Spleen (tissue), 11 donors: ENCODE measurements around the gene F2RL3. TPM values are rescaled to one million over a fixed set of nuclear protein-coding genes. Genes with fewer than 3 reads are reported as not detected.
A peak's percentile ranks its signal among the peaks of the same experiment; 100 is the strongest.

Experiments used
- DNase-seq: peaks from one replicate; pipeline ENCODE4 v3.0.0-alpha.2; 2020
- H3K27ac ChIP-seq, 8 donors: fragments of 200-600 bp; sonication (generic) in 7 of 8; 1 replicate in 4 of 8; 2 replicates in 4 of 8; pipeline versions ENCODE4 v1.5.0 to v1.8.0; 2016 to 2021; ENCODE audit warnings: inconsistent platforms in 4 of 8, mild to moderate bottlenecking in 4 of 8, moderate library complexity in 1 of 8
- H3K27me3 ChIP-seq, 7 donors: fragments of 200-600 bp; sonication (generic) in 6 of 7; replicated peaks in 1 of 7; 1 replicate in 4 of 7; 2 replicates in 3 of 7; pipeline versions ENCODE4 v1.5.0 to v1.8.0; 2016 to 2021; ENCODE audit warnings: inconsistent platforms in 3 of 7, mild to moderate bottlenecking in 1 of 7
- H3K36me3 ChIP-seq, 6 donors: fragments of 200-600 bp; sonication (generic) in 5 of 6; 1 replicate in 4 of 6; 2 replicates in 2 of 6; pipeline versions ENCODE4 v1.5.0 to v1.8.0; 2016 to 2021; ENCODE audit warnings: inconsistent platforms in 2 of 6
- H3K4me1 ChIP-seq, 6 donors: fragments of 200-600 bp; sonication (generic) in 5 of 6; 1 replicate in 3 of 6; 2 replicates in 3 of 6; pipeline versions ENCODE4 v1.5.0 to v1.8.0; 2016 to 2021; ENCODE audit warnings: inconsistent platforms in 3 of 6
- H3K4me3 ChIP-seq, 8 donors: fragments of 200-600 bp; sonication (generic) in 7 of 8; 1 replicate in 4 of 8; 2 replicates in 4 of 8; pipeline versions ENCODE4 v1.5.0 to v1.8.0; 2016 to 2021; ENCODE audit warnings: inconsistent platforms in 4 of 8, mild to moderate bottlenecking in 4 of 8, moderate library complexity in 2 of 8
- H3K9me3 ChIP-seq, 8 donors: fragments of 200-600 bp; sonication (generic) in 7 of 8; 1 replicate in 4 of 8; 2 replicates in 4 of 8; pipeline versions ENCODE4 v1.5.0 to v1.8.0; 2016 to 2021; ENCODE audit warnings: inconsistent platforms in 4 of 8
- POLR2A ChIP-seq, 3 donors: fragments of 450-650 bp; IDR thresholded peaks; one replicate each; pipeline ENCODE4 v1.5.1; 2017; ENCODE audit warnings: antibody characterized with exemption in 3 of 3, mild to moderate bottlenecking in 1 of 3
- POLR2AphosphoS5 ChIP-seq, 3 donors: sonication (generic); formaldehyde crosslinking; IDR thresholded peaks; one replicate each; pipeline ENCODE4 v1.5.1; 2017; ENCODE audit warnings: antibody characterized with exemption in 3 of 3
- WGBS, 5 donors: extraction: QIAGEN DNeasy Blood & Tissue Kit in 3 of 5; methylation state at CpG; one replicate each; pipeline versions ENCODE4 v1.1.5 to v1.1.7; 2013 to 2018; 5-methylcytosine and 5-hydroxymethylcytosine counted together
- intact Hi-C: fragments of 100-400 bp; cut with DNase I; formaldehyde crosslinking; loops from one replicate; pipeline ENCODE4 v1.15.0; 2023; ENCODE audit warnings: low total_unique reads
- polyA plus RNA-seq, 3 donors: library from polyadenylated mRNA; stranded (reverse); fragments of 200-250 nt; gene quantifications; one replicate each; pipeline ENCODE4 v1.2.1, GENCODE V29; 2013
- total RNA-seq, 7 donors: library from RNA; depleted of rRNA in 3 of 7; stranded (reverse); fragments of >200 nt in 3 of 7; fragmentation: NEBNext Ultra II Directional in 4 of 7; extraction: Animal tissue kit (Norgen Biotek cat#: 25700) in 4 of 7; gene quantifications; one replicate each; pipeline versions ENCODE4 v1.1.0 to v1.2.1, GENCODE V29; 2016 to 2021
- TF ChIP-seq, protein P1 (sequence below), 11 experiments: fragments of 200-600 bp in 7 of 11; fragments of 450-650 bp in 4 of 11; sonication (generic) in 4 of 11; IDR thresholded peaks in 8 of 11; conservative IDR thresholded peaks in 3 of 11; 1 replicate in 7 of 11; 2 replicates in 4 of 11; pipeline versions ENCODE4 v1.4.0 to v1.8.0; 2016 to 2021; ENCODE audit warnings: antibody characterized with exemption in 11 of 11, inconsistent platforms in 4 of 11, mild to moderate bottlenecking in 1 of 11
- donor health status: healthy with polysubstance abuse.
- donor health status: DM: no; HTN: no; CAD: no; lungs with moderate emphysema.
- donor health status: DM: no; HTN: no; CAD: no.
- donor health status: Bipolar disorder and iron deficiency.
- donor health status: healthy.
- donor health status: DM: no; HTN: no; CAD: no.
- donor health status: DM: yes; HTN: yes; CAD: no.

F2RL3 gene
- total and polyA plus RNA-seq, 10 donors = 0.48 to 5.4 (median 1.8) TPM

GRCh38 chr19:16886305-16886880 is 2.4 kb upstream of the F2RL3 start:
- DNase-seq = peak; percentile 86
- no peak overlapping the region for H3K4me3 ChIP-seq
- intact Hi-C loops = no loop called here
- WGBS, 5 donors = 50 to 74% (median 65%) methylated on average over 15 to 20 of the region's 20 CpGs
- H3K36me3 ChIP-seq = no peaks in the 10 kb centered on the region
- H3K27me3 ChIP-seq = peaks cover 0 to 32% (median 0%) of the 10 kb centered on the region in 7 donors
- H3K9me3 ChIP-seq = peaks cover 0 to 28% (median 26%) of the 10 kb centered on the region in 8 donors
- TF ChIP-seq, protein P1, sequence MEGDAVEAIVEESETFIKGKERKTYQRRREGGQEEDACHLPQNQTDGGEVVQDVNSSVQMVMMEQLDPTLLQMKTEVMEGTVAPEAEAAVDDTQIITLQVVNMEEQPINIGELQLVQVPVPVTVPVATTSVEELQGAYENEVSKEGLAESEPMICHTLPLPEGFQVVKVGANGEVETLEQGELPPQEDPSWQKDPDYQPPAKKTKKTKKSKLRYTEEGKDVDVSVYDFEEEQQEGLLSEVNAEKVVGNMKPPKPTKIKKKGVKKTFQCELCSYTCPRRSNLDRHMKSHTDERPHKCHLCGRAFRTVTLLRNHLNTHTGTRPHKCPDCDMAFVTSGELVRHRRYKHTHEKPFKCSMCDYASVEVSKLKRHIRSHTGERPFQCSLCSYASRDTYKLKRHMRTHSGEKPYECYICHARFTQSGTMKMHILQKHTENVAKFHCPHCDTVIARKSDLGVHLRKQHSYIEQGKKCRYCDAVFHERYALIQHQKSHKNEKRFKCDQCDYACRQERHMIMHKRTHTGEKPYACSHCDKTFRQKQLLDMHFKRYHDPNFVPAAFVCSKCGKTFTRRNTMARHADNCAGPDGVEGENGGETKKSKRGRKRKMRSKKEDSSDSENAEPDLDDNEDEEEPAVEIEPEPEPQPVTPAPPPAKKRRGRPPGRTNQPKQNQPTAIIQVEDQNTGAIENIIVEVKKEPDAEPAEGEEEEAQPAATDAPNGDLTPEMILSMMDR (IDR thresholded peaks at IDR 0.05 in 8 of 11, conservative IDR thresholded peaks at IDR 0.05 in 3 of 11) = no peak
- TF ChIP-seq POLR2AphosphoS5 (IDR thresholded peaks at IDR 0.05) (peak; percentile 84 to 90 (median 89)), POLR2A (IDR thresholded peaks at IDR 0.05) (no peak)
- peak overlapping the region in 7 of 8 donors; percentile 54 to 80 (median 75) for H3K27ac ChIP-seq
- peaks cover 15 to 51% (median 31%) of the 10 kb centered on the region in 6 donors for H3K4me1 ChIP-seq

- 48 to 69% (median 61%) methylated on average over 14 to 17 of the region's 17 CpGs for WGBS, 5 donors
- H3K27ac ChIP-seq = peak overlapping the region in 5 of 8 donors; percentile 43 to 80 (median 76)
- H3K4me1 ChIP-seq = peaks cover 15 to 61% (median 37%) of the 10 kb centered on the region in 6 donors
Measured at GRCh38 chr19:16887353-16888265, 1.2 kb upstream of the F2RL3 start.

DNA sequence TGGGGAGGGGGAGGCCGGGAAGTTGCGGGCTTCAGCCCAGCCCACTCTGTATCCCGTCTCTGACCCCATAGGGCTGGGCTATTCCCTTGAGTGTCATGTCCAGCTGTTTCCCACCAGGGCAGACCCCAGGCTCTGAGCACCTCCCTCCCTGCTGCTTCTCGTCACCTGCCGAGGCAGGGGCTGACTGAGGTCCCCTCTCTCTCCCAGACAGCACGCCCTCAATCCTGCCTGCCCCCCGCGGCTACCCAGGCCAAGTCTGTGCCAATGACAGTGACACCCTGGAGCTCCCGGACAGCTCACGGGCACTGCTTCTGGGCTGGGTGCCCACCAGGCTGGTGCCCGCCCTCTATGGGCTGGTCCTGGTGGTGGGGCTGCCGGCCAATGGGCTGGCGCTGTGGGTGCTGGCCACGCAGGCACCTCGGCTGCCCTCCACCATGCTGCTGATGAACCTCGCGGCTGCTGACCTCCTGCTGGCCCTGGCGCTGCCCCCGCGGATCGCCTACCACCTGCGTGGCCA is 625 bp downstream of the F2RL3 start:
- Histone ChIP-seq H3K9me3 (no peaks in the 10 kb centered on the region), H3K27ac (peak overlapping the region in 6 of 8 donors; percentile 55 to 79 (median 68)), H3K36me3 (no peaks in the 10 kb centered on the region), H3K4me1 (peaks cover 15 to 79% (median 52%) of the 10 kb centered on the region in 6 donors), H3K4me3 (peak overlapping the region in 3 of 8 donors; percentile 23 to 52 (median 25)), H3K27me3 (peaks cover 0 to 47% (median 0%) of the 10 kb centered on the region in 7 donors)
- WGBS, 5 donors = 36 to 64% (median 56%) methylated on average over 11 to 22 of the region's 22 CpGs
- no peak for DNase-seq
- intact Hi-C loops = no loop called here
- TF ChIP-seq, protein P1 (IDR thresholded peaks at IDR 0.05 in 8 of 11, conservative IDR thresholded peaks at IDR 0.05 in 3 of 11) = peak in 2 of 11 experiments; percentile 10 to 22
- TF ChIP-seq POLR2A (IDR thresholded peaks at IDR 0.05) (no peak), POLR2AphosphoS5 (IDR thresholded peaks at IDR 0.05) (peak in 1 of 3 donors; percentile 47)

More at GRCh38 chr19:16887353-16888265, 1.2 kb upstream of the F2RL3 start:
- TF ChIP-seq POLR2AphosphoS5 (IDR thresholded peaks at IDR 0.05) = no peak
- no peak for TF ChIP-seq POLR2A (IDR thresholded peaks at IDR 0.05)
- TF ChIP-seq, protein P1 (IDR thresholded peaks at IDR 0.05 in 8 of 11, conservative IDR thresholded peaks at IDR 0.05 in 3 of 11) = no peak
- intact Hi-C loops = no loop called here
- Histone ChIP-seq H3K27me3 (peaks cover 0 to 32% (median 0%) of the 10 kb centered on the region in 7 donors), H3K9me3 (peaks cover 0 to 16% (median 13%) of the 10 kb centered on the region in 8 donors), H3K36me3 (no peaks in the 10 kb centered on the region), H3K4me3 (no peak overlapping the region)
- DNase-seq = no peak
